CD4-positive, alpha-beta memory T cell (primary cell): ENCODE results near the gene C11orf68. TPM values are rescaled to one million over a fixed set of nuclear protein-coding genes. Genes with fewer than 3 reads are reported as not detected.

Source experiments
- CTCF ChIA-PET: fragments of 350-600 bp; sonication (Branson Sonifier 250); formaldehyde crosslinking; loops from one replicate; lab custom pipeline; 2021; ENCODE audit warnings: inconsistent platforms; ENCODE audit not compliant: partially characterized antibody; lab: Charles Lee
- POLR2A ChIA-PET: fragments of 350-600 bp; sonication (Branson Sonifier 250); formaldehyde crosslinking; loops from one replicate; lab custom pipeline; 2021; ENCODE audit not compliant: partially characterized antibody; lab: Charles Lee
- DNase-seq, 5 donors: peaks; one replicate each; pipeline versions ENCODE4 v3.0.0 to v3.0.0-alpha.2; 2020 to 2022; ENCODE audit warnings: mixed read lengths in 1 of 5
- H3K27ac ChIP-seq: one replicate; pipeline ENCODE4 v1.7.0; 2013; ENCODE audit warnings: low read depth, low read length
- H3K27me3 ChIP-seq: 2 replicates; pipeline ENCODE4 v1.7.0; 2013; ENCODE audit warnings: mild to moderate bottlenecking, low read length, moderate library complexity; ENCODE audit not compliant: insufficient read depth
- H3K36me3 ChIP-seq: 2 replicates; pipeline ENCODE4 v1.7.0; 2013; ENCODE audit warnings: mild to moderate bottlenecking, low read length, moderate library complexity; ENCODE audit not compliant: insufficient read depth
- H3K4me1 ChIP-seq: 2 replicates; pipeline ENCODE4 v1.7.0; 2013; ENCODE audit warnings: mild to moderate bottlenecking, low read length, moderate library complexity; ENCODE audit not compliant: insufficient read depth
- H3K4me3 ChIP-seq, 2 donors: one replicate each; pipeline ENCODE4 v1.7.0; 2013; ENCODE audit warnings: low read length in 2 of 2, mild to moderate bottlenecking in 1 of 2
- H3K9me3 ChIP-seq, 2 donors: one replicate each; pipeline ENCODE4 v1.7.0; 2013; ENCODE audit warnings: low read length in 2 of 2, control low read depth in 1 of 2; ENCODE audit not compliant: control insufficient read depth in 1 of 2
- H3K27ac Mint-ChIP-seq, 7 donors: one replicate each; pipeline ENCODE4 v1.8.0; 2020 to 2021; ENCODE audit warnings: mixed read lengths in 7 of 7, mild to moderate bottlenecking in 6 of 7, inconsistent platforms in 3 of 7, moderate library complexity in 3 of 7
- H3K27me3 Mint-ChIP-seq, 2 donors: one replicate each; pipeline ENCODE4 v1.8.0; 2020 to 2021; ENCODE audit warnings: mixed read lengths in 2 of 2
- H3K36me3 Mint-ChIP-seq, 2 donors: one replicate each; pipeline ENCODE4 v1.8.0; 2020 to 2021; ENCODE audit warnings: mixed read lengths in 2 of 2, inconsistent platforms in 1 of 2, mild to moderate bottlenecking in 1 of 2
- H3K4me1 Mint-ChIP-seq, 4 donors: one replicate each; pipeline ENCODE4 v1.8.0; 2020 to 2021; ENCODE audit warnings: mixed read lengths in 4 of 4, mild to moderate bottlenecking in 1 of 4
- H3K4me3 Mint-ChIP-seq, 8 donors: one replicate each; pipeline ENCODE4 v1.8.0; 2020 to 2021; ENCODE audit warnings: mixed read lengths in 8 of 8, mild to moderate bottlenecking in 7 of 8, moderate library complexity in 6 of 8, inconsistent platforms in 3 of 8
- H3K9me3 Mint-ChIP-seq, 8 donors: one replicate each; pipeline ENCODE4 v1.8.0; 2020 to 2021; ENCODE audit warnings: mixed read lengths in 8 of 8, mild to moderate bottlenecking in 5 of 8, inconsistent platforms in 3 of 8, moderate library complexity in 1 of 8
- intact Hi-C: fragments of 100-400 bp; cut with micrococcal nuclease; formaldehyde crosslinking; loops from one replicate; pipeline ENCODE4 v1.15.1; 2023
- polyA plus RNA-seq, 2 donors: library from polyadenylated mRNA; unstranded; fragments of 300-500 nt; fragmentation: Illumina TruSeq; gene quantifications; one replicate each; pipeline ENCODE4 v1.2.3, GENCODE V29; 2021
- total RNA-seq, 2 experiments: library from RNA; stranded (reverse); gene quantifications; one replicate each; pipeline ENCODE4 v1.2.3, GENCODE V29; 2021

Gene C11orf68
- total and polyA plus RNA-seq, 4 experiments from 2014 or later = 48.0 to 81.6 (median 58.3) TPM

GRCh38 chr11:65900125-65900898 lies 18.6 kb downstream of the C11orf68 start, which contains the start of gene FOSL1:
Gene FOSL1 (minus strand): TSS chr11:65900388. CDS start chr11:65900339, 49 bp downstream.
- Histone ChIP-seq H3K9me3 (no peaks in the 10 kb centered on the region), H3K4me1 (peaks cover 21% of the 10 kb centered on the region), H3K27me3 (peaks cover 4% of the 10 kb centered on the region), H3K36me3 (no peaks in the 10 kb centered on the region), H3K27ac (peak within 1 kb of the TSS; percentile 46), H3K4me3 (peak within 1 kb of the TSS; percentile 17 to 51)
- DNase-seq = peak; percentile 91 to 98 (median 92)
- Mint-ChIP-seq H3K27me3 (peaks cover 0 to 1% of the 10 kb centered on the region in 2 donors), H3K27ac (peak within 1 kb of the TSS; percentile 69 to 93 (median 88)), H3K9me3 (no peaks in the 10 kb centered on the region), H3K4me3 (peak within 1 kb of the TSS; percentile 57 to 84 (median 65)), H3K36me3 (no peaks in the 10 kb centered on the region), H3K4me1 (peaks cover 5 to 28% (median 7%) of the 10 kb centered on the region in 4 donors)
- ChIA-PET POLR2A (interaction anchor here (0.6 to 3.4 kb wide), 18 partner anchors 9 to 1122 kb away, joined by 3 to 97 read pairs (median 4); partner anchors contain the start of genes C11orf68, CCDC85B, CFL1 and DRAP1), CTCF (interaction anchor here (1.7 to 11.2 kb wide), 2 partner anchors 12 to 18 kb away, joined by 8 to 162 read pairs; partner anchors contain the start of genes C11orf68, CCDC85B and FIBP)
- intact Hi-C loops = loop anchor here (1.0 kb wide), 3 partner anchors 10 to 61 kb away; partner anchors contain the start of genes C11orf68, CCDC85B, DRAP1 and SART1

DNA sequence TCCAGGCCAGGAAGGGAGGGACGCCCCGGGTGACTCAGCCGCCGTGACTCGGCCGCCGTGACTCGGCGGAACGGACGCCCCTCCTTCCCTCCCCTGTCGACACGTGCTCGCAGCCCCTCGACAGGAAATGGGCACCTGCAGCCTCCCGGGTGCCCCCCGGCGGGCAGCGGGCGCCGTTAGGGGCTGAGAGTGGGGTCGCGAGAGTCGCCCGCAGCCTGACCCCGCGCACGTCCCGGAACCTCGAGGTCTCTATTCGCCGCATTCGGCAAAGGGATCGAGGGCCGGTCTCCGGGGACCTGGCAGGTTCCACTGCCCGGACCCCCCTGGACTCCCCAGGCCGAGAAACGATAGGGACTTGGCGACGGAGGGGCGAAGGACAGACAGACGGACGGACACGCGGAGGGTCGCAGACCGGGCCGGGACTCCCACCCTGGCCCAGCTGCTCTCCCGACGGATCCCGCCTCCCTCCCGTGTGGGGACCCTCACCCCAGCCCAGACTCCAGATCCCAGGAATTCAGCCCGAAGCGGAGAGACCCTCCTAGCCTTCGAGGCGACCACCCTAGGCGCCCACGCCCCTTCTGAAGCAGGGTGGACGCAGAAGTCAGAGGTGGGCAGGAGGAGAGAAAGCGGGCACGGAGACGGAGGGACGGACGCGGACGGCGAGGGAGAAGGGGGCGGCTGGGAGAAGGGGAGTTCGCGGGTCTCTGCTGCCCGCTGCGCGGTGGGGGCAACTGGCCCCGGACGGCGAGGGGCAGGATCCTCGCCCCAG lies 19.3 kb downstream of the C11orf68 start:
- CTCF ChIA-PET = interaction anchor here (11.2 kb wide), 1 partner anchor 12 kb away, joined by 162 read pairs; the partner anchor contains the start of genes CCDC85B and FIBP
- H3K4me1 Mint-ChIP-seq = peaks cover 5 to 31% (median 7%) of the 10 kb centered on the region in 4 donors
- H3K27me3 Mint-ChIP-seq = peaks cover 0 to 1% of the 10 kb centered on the region in 2 donors
- intact Hi-C loops = loop anchor here (1.0 kb wide), 3 partner anchors 9 to 62 kb away; partner anchors contain the start of genes C11orf68, CCDC85B, DRAP1 and SART1
- Histone ChIP-seq H3K4me3 (peak overlapping the region; percentile 17 to 51), H3K36me3 (no peaks in the 10 kb centered on the region), H3K4me1 (peaks cover 22% of the 10 kb centered on the region), H3K27ac (peak overlapping the region; percentile 46), H3K27me3 (peaks cover 4% of the 10 kb centered on the region), H3K9me3 (no peaks in the 10 kb centered on the region)
- H3K9me3 Mint-ChIP-seq = no peaks in the 10 kb centered on the region
- no peaks in the 10 kb centered on the region for H3K36me3 Mint-ChIP-seq
- H3K4me3 Mint-ChIP-seq = peak overlapping the region in 7 of 8 donors; percentile 5 to 75 (median 53)
- peak in 3 of 5 donors; percentile 27 to 70 (median 33) for DNase-seq
- peak overlapping the region in 4 of 7 donors; percentile 42 to 75 (median 68) for H3K27ac Mint-ChIP-seq
- POLR2A ChIA-PET = interaction anchor here (0.6 to 3.4 kb wide), 13 partner anchors 10 to 1121 kb away, joined by 3 to 97 read pairs (median 7); partner anchors contain the start of genes C11orf68, CCDC85B, CFL1 and DRAP1

GRCh38 chr11:65898656-65899355 lies 20.1 kb downstream of the C11orf68 start:
- H3K9me3 ChIP-seq = no peaks in the 10 kb centered on the region
- H3K27me3 Mint-ChIP-seq = peaks cover 0 to 1% of the 10 kb centered on the region in 2 donors
- intact Hi-C loops = no loop called here
- H3K36me3 Mint-ChIP-seq = no peaks in the 10 kb centered on the region
- H3K4me1 Mint-ChIP-seq = peaks cover 9 to 38% (median 14%) of the 10 kb centered on the region in 4 donors
- H3K4me1 ChIP-seq = peaks cover 30% of the 10 kb centered on the region
- H3K27me3 ChIP-seq = peaks cover 4% of the 10 kb centered on the region
- peak overlapping the region in 6 of 7 donors; percentile 74 to 88 (median 84) for H3K27ac Mint-ChIP-seq
- POLR2A ChIA-PET = interaction anchor here (1.1 to 3.4 kb wide), 7 partner anchors 8 to 369 kb away, joined by 3 to 22 read pairs (median 9); partner anchors contain the start of genes C11orf68, CCDC85B, CFL1 and DRAP1
- CTCF ChIA-PET = interaction anchor here (0.9 to 11.2 kb wide), 3 partner anchors 11 to 39 kb away, joined by 3 to 162 read pairs (median 3); partner anchors contain the start of genes CCDC85B, FIBP and MUS81
- H3K4me3 Mint-ChIP-seq = peak overlapping the region; percentile 59 to 81 (median 72)
- H3K4me3 ChIP-seq = peak overlapping the region in 1 of 2 donors; percentile 51
- H3K27ac ChIP-seq = no peak overlapping the region
- DNase-seq = no peak
- no peaks in the 10 kb centered on the region for H3K36me3 ChIP-seq
- no peaks in the 10 kb centered on the region for H3K9me3 Mint-ChIP-seq

DNA sequence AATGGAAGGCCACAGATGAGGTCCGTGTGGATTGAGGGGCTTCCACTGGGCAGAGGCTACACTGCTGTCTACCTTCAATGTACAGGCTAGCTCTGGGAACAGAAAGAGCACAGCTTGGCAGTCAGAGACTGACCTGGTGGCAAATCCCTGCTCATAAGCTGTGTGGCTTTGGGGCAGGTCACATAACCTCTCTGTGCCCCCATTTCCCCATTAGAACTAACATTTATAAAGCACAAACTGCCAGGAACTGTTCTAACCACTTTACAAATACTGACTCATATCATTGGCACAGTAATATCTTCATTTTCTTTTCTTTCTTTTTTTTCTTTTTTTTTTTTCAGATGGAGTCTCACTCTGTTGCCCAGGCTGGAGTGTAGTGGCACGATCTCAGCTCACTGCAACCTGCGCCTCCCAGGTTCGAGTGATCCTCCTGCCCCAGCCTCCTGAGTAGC lies 21.8 kb downstream of the C11orf68 start:
- H3K9me3 Mint-ChIP-seq = no peaks in the 10 kb centered on the region
- CTCF ChIA-PET = interaction anchor here (11.2 kb wide), 1 partner anchor 9 kb away, joined by 162 read pairs; the partner anchor contains the start of genes CCDC85B and FIBP

DNA sequence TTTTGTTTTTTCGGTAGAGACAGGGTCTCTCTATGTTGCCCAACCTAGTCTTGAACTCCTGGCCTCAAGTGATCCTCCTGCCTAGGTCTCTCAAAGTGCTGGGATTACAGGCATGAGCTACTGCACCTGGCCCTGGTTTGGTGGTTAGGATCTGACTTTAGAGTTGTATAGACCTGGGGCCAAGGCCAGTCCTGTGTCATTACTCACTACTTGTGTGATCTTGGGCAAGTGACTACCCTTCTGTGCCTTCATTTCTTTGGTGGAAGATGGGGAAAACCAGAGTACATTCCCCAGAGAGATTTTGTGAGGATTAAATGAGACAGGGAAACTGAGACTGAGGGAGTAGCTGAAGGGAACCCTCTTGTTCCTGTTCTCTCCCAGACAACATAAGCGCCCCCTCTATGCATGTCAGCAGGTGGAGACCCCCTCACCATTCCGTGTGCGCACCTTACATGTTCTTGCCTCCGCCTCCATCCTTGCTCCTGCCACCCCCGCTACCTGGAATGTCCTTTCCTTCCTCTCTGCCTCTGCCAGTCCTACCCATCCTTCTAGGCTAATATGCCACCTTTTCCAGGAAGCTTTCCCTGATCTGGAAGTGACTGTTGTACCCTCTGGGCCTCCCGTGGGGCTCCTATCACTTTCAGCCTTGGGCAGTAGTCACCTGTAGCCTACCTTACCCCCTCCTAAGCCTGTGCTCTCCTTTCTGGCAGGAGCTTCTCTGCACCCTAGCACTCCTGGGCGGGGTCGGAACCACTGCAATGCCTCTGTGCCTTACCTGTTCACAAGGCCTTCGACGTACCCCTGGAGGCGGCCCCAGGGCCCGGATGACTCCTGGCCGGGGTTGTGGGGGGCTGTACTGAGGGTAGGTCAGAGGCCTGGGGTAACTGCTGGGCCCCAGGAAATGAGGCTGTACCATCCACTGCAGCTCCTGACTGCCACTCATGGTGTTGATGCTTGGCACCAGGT lies 22.5 kb downstream of the C11orf68 start:
- peaks cover 20 to 54% (median 30%) of the 10 kb centered on the region in 4 donors for H3K4me1 Mint-ChIP-seq
- CTCF ChIA-PET = interaction anchor here (0.8 to 11.2 kb wide), 3 partner anchors 8 to 107 kb away, joined by 3 to 162 read pairs (median 3); partner anchors contain the start of genes CCDC85B and FIBP
- H3K4me3 ChIP-seq = no peak overlapping the region
- no peak overlapping the region for H3K27ac ChIP-seq
- no peak for DNase-seq
- no peaks in the 10 kb centered on the region for H3K36me3 Mint-ChIP-seq
- peak overlapping the region in 1 of 8 donors; percentile 41 for H3K4me3 Mint-ChIP-seq
- intact Hi-C loops = no loop called here
- peaks cover 4% of the 10 kb centered on the region for H3K27me3 ChIP-seq
- H3K36me3 ChIP-seq = no peaks in the 10 kb centered on the region
- H3K9me3 ChIP-seq = no peaks in the 10 kb centered on the region
- no peaks in the 10 kb centered on the region for H3K9me3 Mint-ChIP-seq
- no peaks in the 10 kb centered on the region for H3K27me3 Mint-ChIP-seq
- POLR2A ChIA-PET = interaction anchor here (0.8 kb wide), 2 partner anchors 9 kb away, joined by 3 to 4 read pairs; no protein-coding TSS in a partner anchor
- peak overlapping the region in 6 of 7 donors; percentile 27 to 82 (median 67) for H3K27ac Mint-ChIP-seq
- H3K4me1 ChIP-seq = peaks cover 54% of the 10 kb centered on the region

More for the DNA sequence above, 21.8 kb downstream of the C11orf68 start:
- H3K27ac Mint-ChIP-seq = peak overlapping the region in 1 of 7 donors; percentile 82
- peaks cover 19 to 52% (median 27%) of the 10 kb centered on the region in 4 donors for H3K4me1 Mint-ChIP-seq
- Histone ChIP-seq H3K27ac (no peak overlapping the region), H3K4me1 (peaks cover 47% of the 10 kb centered on the region), H3K36me3 (no peaks in the 10 kb centered on the region), H3K27me3 (peaks cover 4% of the 10 kb centered on the region), H3K4me3 (no peak overlapping the region), H3K9me3 (no peaks in the 10 kb centered on the region)
- H3K4me3 Mint-ChIP-seq = peak overlapping the region in 1 of 8 donors; percentile 39
- no peak for DNase-seq
- H3K36me3 Mint-ChIP-seq = no peaks in the 10 kb centered on the region
- intact Hi-C loops = no loop called here
- H3K27me3 Mint-ChIP-seq = no peaks in the 10 kb centered on the region
- POLR2A ChIA-PET = interaction anchor here (0.8 to 2.5 kb wide), 4 partner anchors 8 to 22 kb away, joined by 3 to 20 read pairs (median 12); partner anchors contain the start of genes C11orf68, DRAP1 and FIBP
